GM23338 (cell line): ENCODE data around the gene DMBX1. TPM values are rescaled to one million over a fixed set of nuclear protein-coding genes. Genes with fewer than 3 reads are reported as not detected.
A peak's percentile ranks its signal among the peaks of the same experiment; 100 is the strongest.

Source experiments
- ATAC-seq: fragments of 200-7000 bp; cut with Tn5 transposase; 3 replicates; pipeline ENCODE4 v1.9.1; 2020
- DNase-seq: peaks from one replicate; pipeline ENCODE4 v3.0.0-alpha.2; 2015; ENCODE audit warnings: low spot score
- H2AFZ ChIP-seq: fragments of 200-600 bp; sonication (generic); 2 replicates; pipeline ENCODE4 v1.8.0; 2016; ENCODE audit warnings: antibody characterized with exemption, mild to moderate bottlenecking, moderate library complexity
- H3F3A ChIP-seq: fragments of 200-600 bp; sonication (generic); replicated peaks from 2 replicates; pipeline ENCODE4 v1.8.0; 2017; ENCODE audit warnings: antibody characterized with exemption, mixed run types, low read depth
- H3K27ac ChIP-seq: fragments of 200-600 bp; sonication (generic); 2 replicates; pipeline ENCODE4 v1.6.1; 2016; ENCODE audit warnings: low read depth
- H3K27me3 ChIP-seq: fragments of 200-600 bp; sonication (generic); 2 replicates; pipeline ENCODE4 v1.8.0; 2016; ENCODE audit warnings: mild to moderate bottlenecking, mixed run types, moderate library complexity; ENCODE audit not compliant: insufficient read depth
- H3K36me3 ChIP-seq: fragments of 200-600 bp; sonication (generic); 2 replicates; pipeline ENCODE4 v1.8.0; 2016; ENCODE audit warnings: mild to moderate bottlenecking; ENCODE audit not compliant: insufficient read depth
- H3K4me1 ChIP-seq: fragments of 200-600 bp; sonication (generic); 2 replicates; pipeline ENCODE4 v1.8.0; 2016; ENCODE audit warnings: mild to moderate bottlenecking, moderate library complexity; ENCODE audit not compliant: insufficient read depth
- H3K4me2 ChIP-seq: fragments of 200-600 bp; sonication (generic); 2 replicates; pipeline ENCODE4 v1.7.1; 2017; ENCODE audit warnings: mixed run types
- H3K4me3 ChIP-seq: fragments of 200-600 bp; sonication (generic); 2 replicates; pipeline ENCODE4 v1.6.1; 2016; ENCODE audit warnings: mixed run types
- H3K79me2 ChIP-seq: fragments of 200-600 bp; sonication (generic); replicated peaks from 2 replicates; pipeline ENCODE4 v1.8.0; 2017; ENCODE audit warnings: mild to moderate bottlenecking; ENCODE audit not compliant: insufficient read depth
- H3K9me2 ChIP-seq: fragments of 200-600 bp; sonication (generic); 2 replicates; pipeline ENCODE4 v1.8.0; 2017; ENCODE audit not compliant: insufficient read depth
- H4K20me1 ChIP-seq: fragments of 200-600 bp; sonication (generic); replicated peaks from 2 replicates; pipeline ENCODE4 v1.8.0; 2017; ENCODE audit warnings: mild to moderate bottlenecking; ENCODE audit not compliant: insufficient read depth
- H3K27ac Mint-ChIP-seq: 2 replicates; pipeline ENCODE4 v1.8.0; 2020; ENCODE audit warnings: inconsistent platforms, mild to moderate bottlenecking, moderate library complexity, mixed read lengths
- H3K27me3 Mint-ChIP-seq: 3 replicates; pipeline ENCODE4 v1.8.0; 2022; ENCODE audit warnings: low read depth, mild to moderate bottlenecking, moderate library complexity, mixed read lengths, inconsistent platforms; ENCODE audit not compliant: insufficient read depth, poor library complexity
- H3K36me3 Mint-ChIP-seq: 3 replicates; pipeline ENCODE4 v1.8.0; 2021; ENCODE audit warnings: low read depth, mild to moderate bottlenecking, inconsistent platforms, moderate library complexity, mixed read lengths
- H3K4me1 Mint-ChIP-seq: 3 replicates; pipeline ENCODE4 v1.8.0; 2020; ENCODE audit warnings: mild to moderate bottlenecking, inconsistent platforms, mixed read lengths
- H3K4me3 Mint-ChIP-seq: 3 replicates; pipeline ENCODE4 v1.8.0; 2021; ENCODE audit warnings: moderate library complexity, mild to moderate bottlenecking, inconsistent platforms, mixed read lengths
- H3K9me3 Mint-ChIP-seq: 3 replicates; pipeline ENCODE4 v1.8.0; 2020; ENCODE audit warnings: moderate library complexity, mild to moderate bottlenecking, inconsistent platforms, mixed read lengths
- CREB1 ChIP-seq: fragments of 250-450 bp; sonication (Bioruptor Pico); IDR thresholded peaks from 2 replicates; pipeline ENCODE4 v1.5.0; 2020; ENCODE audit warnings: low read depth, mild to moderate bottlenecking, moderate library complexity
- CTCF ChIP-seq, 2 experiments: fragments of 200-600 bp in 1 of 2; sonication (generic) in 1 of 2; conservative IDR thresholded peaks; 2 replicates each; pipeline versions ENCODE4 v1.5.1 to v1.6.1; 2016 to 2017; ENCODE audit warnings: antibody characterized with exemption in 2 of 2, low read depth in 2 of 2, mild to moderate bottlenecking in 2 of 2, moderate library complexity in 1 of 2
- ETS1 ChIP-seq: IDR thresholded peaks from 2 replicates; pipeline ENCODE4 v1.6.1; 2016; ENCODE audit warnings: antibody characterized with exemption
- EZH2 ChIP-seq: fragments of 200-600 bp; sonication (generic); IDR thresholded peaks from one replicate; pipeline ENCODE4 v1.8.0; 2017; ENCODE audit warnings: antibody characterized with exemption, mild to moderate bottlenecking, low read depth; ENCODE audit not compliant: unreplicated experiment
- EZH2phosphoT487 ChIP-seq: fragments of 200-600 bp; sonication (generic); IDR thresholded peaks from one replicate; pipeline ENCODE4 v1.8.1; 2018; ENCODE audit warnings: antibody characterized with exemption; ENCODE audit not compliant: unreplicated experiment
- JUNB ChIP-seq: IDR thresholded peaks from one replicate; pipeline ENCODE4 v1.6.1; 2016; ENCODE audit warnings: antibody characterized with exemption; ENCODE audit not compliant: unreplicated experiment
- NANOG ChIP-seq: IDR thresholded peaks from 2 replicates; pipeline ENCODE4 v1.6.1; 2016; ENCODE audit warnings: antibody characterized with exemption, borderline replicate concordance
- POLR2AphosphoS5 ChIP-seq: IDR thresholded peaks from 2 replicates; pipeline ENCODE4 v1.6.1; 2016; ENCODE audit warnings: antibody characterized with exemption, low read depth
- REST ChIP-seq: IDR thresholded peaks from one replicate; pipeline ENCODE4 v1.6.1; 2018; ENCODE audit warnings: antibody characterized with exemption; ENCODE audit not compliant: unreplicated experiment
- STAT1 ChIP-seq: IDR thresholded peaks from one replicate; pipeline ENCODE4 v1.6.1; 2016; ENCODE audit warnings: antibody characterized with exemption; ENCODE audit not compliant: unreplicated experiment
- ZNF114 ChIP-seq: fragments of 250-450 bp; sonication (Bioruptor Pico); IDR thresholded peaks from 2 replicates; pipeline ENCODE4 v1.5.0; 2020; ENCODE audit warnings: mild to moderate bottlenecking, moderate library complexity
- ZNF331 ChIP-seq: fragments of 250-450 bp; sonication (Bioruptor Pico); IDR thresholded peaks from 2 replicates; pipeline ENCODE4 v1.5.0; 2020; ENCODE audit warnings: low read depth, mild to moderate bottlenecking, moderate library complexity
- ZNF462 ChIP-seq: fragments of 250-450 bp; sonication (Bioruptor Pico); IDR thresholded peaks from 2 replicates; pipeline ENCODE4 v1.5.0; 2020; ENCODE audit warnings: mild to moderate bottlenecking, moderate library complexity
- polyA plus RNA-seq: library from polyadenylated mRNA; unstranded; fragments of >200 nt; fragmentation: Nextera tagmentation; extraction: Ambion mirVana; gene quantifications from 2 replicates; pipeline ENCODE4 v1.2.1, GENCODE V29; 2016
- total RNA-seq: library from RNA; depleted of rRNA; stranded (reverse); fragments of >200 nt; shearing (Covaris generic); gene quantifications from 2 replicates; pipeline ENCODE4 v1.2.3, GENCODE V29; 2014

Gene DMBX1
- total and polyA plus RNA-seq, 2 experiments from 2014 or later = 0.11 TPM; not detected in 1

GRCh38 chr1:46512135-46512791 is 22.6 kb downstream of the DMBX1 start:
- ATAC-seq (no peak), DNase-seq (no peak)
- peaks cover 34% of the 10 kb centered on the region for H3K4me1 Mint-ChIP-seq
- no peaks in the 10 kb centered on the region for H3K36me3 ChIP-seq
- no peak overlapping the region; the same call in 1 of the 2 replicates for H3K27ac Mint-ChIP-seq
- peaks cover 27% of the 10 kb centered on the region for H3K27me3 Mint-ChIP-seq
- TF ChIP-seq EZH2phosphoT487 (no peak), STAT1 (no peak), NANOG (no peak), EZH2 (no peak), CTCF (conservative IDR thresholded peaks at IDR 0.05; ENCODE audit: low read depth in 2 of 2) (no peak), ZNF114 (no peak), POLR2AphosphoS5 (no peak), JUNB (no peak), ZNF331 (CRISPR knock-in tag) (no peak), ETS1 (no peak), ZNF462 (no peak), CREB1 (no peak), REST (no peak)
- H3K79me2 ChIP-seq = no peaks in the 10 kb centered on the region
- 0 out of 2 replicates have a peak overlapping the region, but pooled peaks have one; percentile 18 for H2AFZ ChIP-seq
- no peaks in the 10 kb centered on the region for H4K20me1 ChIP-seq
- H3K4me3 Mint-ChIP-seq = no peak overlapping the region
- no peaks in the 10 kb centered on the region for H3F3A ChIP-seq
- H3K36me3 Mint-ChIP-seq = no peaks in the 10 kb centered on the region
- H3K4me2 ChIP-seq = no peak overlapping the region
- no peak overlapping the region for H3K4me3 ChIP-seq
- no peaks in the 10 kb centered on the region for H3K9me3 Mint-ChIP-seq
- H3K4me1 ChIP-seq = peaks cover 21% of the 10 kb centered on the region
- no peak overlapping the region for H3K27ac ChIP-seq
- H3K27me3 ChIP-seq = peaks cover 37% of the 10 kb centered on the region
- H3K9me2 ChIP-seq = no peaks in the 10 kb centered on the region
